Measurements from ENCODE around the gene AP2B1.

The AP2B1 gene

DNA sequence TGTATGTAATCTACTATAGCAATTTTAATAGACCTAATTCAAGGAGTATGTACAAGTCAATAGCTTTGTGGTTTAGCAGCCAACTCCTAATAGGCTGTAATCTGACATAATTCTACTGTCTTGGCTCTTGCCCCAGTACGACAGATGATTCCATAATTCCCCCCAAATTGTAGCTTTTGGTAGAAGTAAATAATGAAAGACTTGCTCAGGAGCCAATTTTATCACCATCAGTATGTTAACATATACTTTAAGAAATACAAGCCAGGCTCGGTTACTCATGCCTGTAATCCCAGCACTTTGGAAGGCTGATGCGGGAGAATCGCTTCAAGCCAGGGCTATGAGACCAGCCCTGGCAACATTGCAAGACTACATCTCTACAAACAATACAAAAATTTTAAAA is 53.9 kb downstream of the AP2B1 start:
- no peak for DNase-seq

GRCh38 chr17:35645923-35646322 is 58.8 kb downstream of the AP2B1 start:
- DNase-seq, result no peak

DNA sequence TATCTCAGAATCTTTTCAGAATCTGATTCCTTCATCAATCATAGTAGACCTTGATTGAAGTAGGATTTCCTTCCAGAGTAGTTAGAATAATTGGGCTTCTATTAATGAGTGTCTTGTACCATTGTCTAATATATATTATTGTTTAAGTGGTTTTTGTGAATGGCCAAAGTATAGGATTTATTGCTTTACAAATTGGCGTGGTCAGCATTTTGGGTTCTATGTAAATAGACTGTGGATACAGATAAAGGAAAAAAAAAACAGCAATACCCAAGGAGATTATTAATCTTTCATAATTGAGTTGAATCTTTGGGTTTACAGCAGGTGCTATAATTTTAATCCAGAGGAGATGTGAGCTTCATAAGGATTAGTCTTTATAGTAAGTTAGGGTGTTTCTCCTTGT is 64.3 kb downstream of the AP2B1 start:
- DNase-seq, result no peak

DNA sequence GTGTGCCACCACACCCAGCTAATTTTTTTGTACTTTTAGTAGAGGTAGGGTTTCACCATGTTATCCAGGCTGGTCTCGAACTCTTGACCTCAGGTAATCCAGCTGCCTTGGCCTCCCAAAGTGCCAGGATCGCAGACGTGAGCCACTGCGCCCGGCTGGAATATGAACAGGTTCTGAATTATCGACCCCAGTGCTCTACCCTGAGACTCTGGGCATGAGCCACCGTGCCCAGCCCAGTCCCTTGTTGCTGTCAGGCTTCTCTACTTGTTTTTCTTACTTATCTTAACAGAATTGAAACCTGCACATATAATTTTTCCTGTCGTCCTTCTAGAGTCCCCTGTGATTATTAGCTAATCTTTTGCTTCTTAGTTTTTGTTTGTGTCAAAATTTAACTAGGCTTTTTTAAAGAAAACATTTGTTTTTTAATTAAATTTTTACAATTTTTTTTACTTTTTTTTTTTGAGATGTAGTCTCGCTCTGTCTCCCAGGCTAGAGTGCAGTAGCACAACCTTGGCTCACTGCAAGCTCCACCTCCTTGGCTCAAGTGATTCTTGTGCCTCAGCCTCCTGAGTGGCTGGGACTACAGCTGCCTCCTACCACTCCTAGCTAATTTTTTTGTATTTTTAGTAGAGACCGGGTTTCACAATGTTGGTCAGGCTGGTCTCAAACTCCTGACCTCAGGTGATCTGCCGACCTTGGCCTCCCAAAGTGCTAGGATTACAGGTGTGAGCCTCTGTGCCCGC is 66.7 kb downstream of the AP2B1 start:
- no peak for DNase-seq

GRCh38 chr17:35655303-35655702 is 68.2 kb downstream of the AP2B1 start:
- no peak for DNase-seq

- no peak for DNase-seq
These were observed 73.8 kb downstream of the AP2B1 start for GRCh38 chr17:35660902-35661301.

DNA sequence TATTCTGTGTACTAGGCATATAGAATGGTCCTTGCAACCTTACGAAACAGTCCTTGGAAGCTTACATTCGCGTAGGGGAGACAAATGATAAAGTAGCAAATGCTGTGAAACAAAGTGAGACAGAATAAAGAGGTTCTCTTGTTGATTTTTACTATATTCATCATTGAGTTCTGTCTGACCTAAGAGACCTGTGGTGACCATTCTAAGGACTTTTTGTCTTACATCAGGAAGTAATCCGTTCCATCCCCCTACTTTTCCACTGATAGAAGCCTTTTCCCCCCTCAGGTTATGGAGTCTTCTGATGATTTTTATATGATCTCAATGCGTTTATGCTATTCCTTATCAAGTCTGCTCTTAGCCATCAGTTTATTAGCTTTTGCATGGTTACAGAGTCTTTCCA is 77.6 kb downstream of the AP2B1 start:
- no peak for DNase-seq

- DNase-seq, result no peak
These were observed 78.5 kb downstream of the AP2B1 start for GRCh38 chr17:35665662-35666061.

GRCh38 chr17:35666070-35666469 is 78.9 kb downstream of the AP2B1 start:
- no peak for DNase-seq

DNA sequence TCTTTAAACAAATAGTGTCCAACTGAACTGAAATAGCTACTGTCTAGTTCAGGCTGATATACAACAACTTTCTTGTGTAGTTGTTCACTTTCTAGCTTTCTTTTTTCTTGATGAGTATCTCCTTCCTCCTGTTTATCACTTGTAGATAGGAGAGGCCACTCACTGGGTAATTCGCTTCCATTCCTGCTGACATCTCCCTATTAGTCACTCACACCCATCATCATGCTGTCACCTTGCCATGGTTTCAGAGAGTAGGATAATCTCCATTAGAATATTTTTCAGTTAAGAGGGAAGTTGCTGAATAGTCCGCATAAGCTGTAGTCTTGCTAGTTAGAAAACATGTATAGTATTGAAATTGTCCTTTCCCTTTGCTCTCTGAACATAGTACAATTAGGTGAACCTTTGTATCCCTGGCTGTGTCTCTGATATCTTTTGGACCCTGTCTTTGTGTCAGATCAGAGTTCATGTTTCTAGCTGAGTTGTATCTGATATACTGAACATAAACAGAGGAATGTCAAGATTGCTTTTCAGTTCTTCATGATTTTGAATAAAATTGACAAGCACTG is 79.9 kb downstream of the AP2B1 start:
- no peak for DNase-seq

- DNase-seq, result no peak
These were observed 81.7 kb downstream of the AP2B1 start for GRCh38 chr17:35668802-35669201.

GRCh38 chr17:35674552-35674951 is 87.4 kb downstream of the AP2B1 start:
- DNase-seq, result no peak

DNA sequence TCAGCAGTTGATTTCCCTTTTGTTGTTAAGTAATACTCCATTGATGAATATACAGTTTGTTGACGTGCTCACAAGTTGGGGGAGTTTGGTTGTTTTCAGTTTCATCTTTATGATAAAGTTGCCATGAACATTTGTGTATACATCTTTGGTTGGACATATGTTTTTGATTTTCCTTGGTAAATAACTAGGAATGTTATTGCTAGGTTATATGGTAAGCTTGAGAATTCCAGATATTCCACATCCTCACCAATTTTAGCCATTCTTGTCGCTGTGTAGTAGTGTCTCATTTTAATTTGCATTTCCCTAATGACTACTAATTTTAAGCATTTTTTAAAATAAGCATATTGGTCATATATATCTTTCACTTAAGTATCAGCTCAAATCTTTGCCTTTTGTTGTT is 89.3 kb downstream of the AP2B1 start:
- DNase-seq, result no peak

- DNase-seq, result no peak
These were observed 92.0 kb downstream of the AP2B1 start for GRCh38 chr17:35679007-35679682.

DNA sequence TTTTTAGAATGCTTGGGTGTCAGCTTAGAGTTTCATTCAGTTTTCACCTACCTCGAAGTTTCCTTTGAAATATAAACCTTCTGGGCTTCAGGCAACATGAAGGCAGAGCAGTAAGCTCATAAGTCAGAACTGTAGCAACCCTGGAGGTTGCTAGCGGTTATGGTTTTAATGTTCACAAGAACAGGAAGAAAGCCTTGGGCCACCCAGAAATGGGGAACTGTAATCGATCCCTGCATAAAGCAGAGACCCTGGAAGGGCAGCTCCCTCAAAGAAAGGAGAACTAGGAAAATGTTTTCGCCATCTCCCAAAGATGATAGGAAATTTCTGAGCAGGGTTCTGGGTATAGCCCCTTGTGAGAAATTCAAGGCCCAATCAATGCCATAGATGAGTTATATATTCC is 96.5 kb downstream of the AP2B1 start:
- DNase-seq, result no peak

DNA sequence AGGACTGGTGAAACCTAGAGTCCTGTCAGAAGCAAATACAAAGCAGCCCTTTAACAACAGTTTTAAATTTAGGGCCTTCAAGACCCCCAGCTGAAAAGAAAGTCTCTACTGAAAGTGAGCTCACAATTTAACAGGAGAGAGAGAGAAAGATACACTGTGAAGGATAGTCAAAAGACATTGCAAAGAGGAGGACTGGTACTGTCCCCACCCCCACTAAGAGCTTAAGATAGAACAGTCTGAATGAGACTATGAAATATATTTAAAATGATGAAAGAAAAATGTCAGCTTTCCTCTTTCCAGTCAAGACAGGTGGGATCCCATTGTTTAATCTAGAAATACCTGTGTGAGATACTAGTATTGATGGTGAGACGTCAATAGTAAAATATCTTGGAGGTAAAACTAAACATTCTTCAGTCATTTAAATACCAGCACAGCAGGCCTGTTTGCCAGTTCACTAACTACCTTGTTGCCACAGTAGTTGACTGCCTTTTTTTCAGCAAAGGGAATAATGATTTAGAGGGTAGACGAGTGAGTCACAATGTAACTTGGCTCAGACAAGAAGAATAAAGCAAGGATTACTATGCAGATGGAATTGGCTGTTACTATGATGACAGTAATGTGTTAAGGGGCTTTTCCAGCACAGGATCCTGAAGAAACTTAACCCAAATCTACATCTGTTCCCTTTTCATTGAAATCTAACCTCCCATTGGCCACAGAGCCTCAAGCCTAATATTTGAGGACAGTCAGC is 97.1 kb downstream of the AP2B1 start:
- no peak for DNase-seq

DNA sequence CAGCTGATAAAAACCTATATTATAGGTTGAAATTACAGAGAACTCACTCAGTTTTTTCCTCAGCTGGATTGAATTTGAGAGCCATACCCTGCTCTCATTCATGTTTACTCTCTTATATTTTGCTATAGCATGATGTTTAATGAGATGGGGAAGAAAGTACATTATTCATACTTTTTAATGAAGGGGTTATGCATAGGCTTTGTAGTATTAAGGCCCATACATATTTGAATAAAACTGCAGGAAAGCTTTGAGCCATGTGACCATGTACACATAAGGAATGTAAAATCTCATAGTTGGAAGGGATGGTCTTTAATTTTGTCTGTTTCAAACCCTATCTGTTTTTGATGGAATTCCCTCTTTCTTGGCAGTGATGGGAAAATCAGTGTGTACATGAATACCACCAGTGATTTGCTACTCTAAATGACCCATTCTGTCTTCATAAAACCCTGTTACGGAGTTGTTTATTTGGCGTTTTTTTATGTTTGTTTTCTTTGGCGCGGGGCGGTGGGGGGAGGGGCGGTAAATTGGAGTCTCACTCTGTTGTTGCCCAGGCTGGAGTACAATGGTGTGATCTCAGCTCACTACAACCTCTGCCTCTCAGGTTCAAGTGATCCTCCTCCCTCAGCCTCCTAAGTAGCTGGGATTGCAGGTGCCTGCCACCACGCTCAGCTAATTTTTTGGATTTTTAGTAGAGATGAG is 105.5 kb downstream of the AP2B1 start:
- DNase-seq, result no peak

- DNase-seq, result no peak
These were observed 106.5 kb downstream of the AP2B1 start for GRCh38 chr17:35693662-35694061.

DNA sequence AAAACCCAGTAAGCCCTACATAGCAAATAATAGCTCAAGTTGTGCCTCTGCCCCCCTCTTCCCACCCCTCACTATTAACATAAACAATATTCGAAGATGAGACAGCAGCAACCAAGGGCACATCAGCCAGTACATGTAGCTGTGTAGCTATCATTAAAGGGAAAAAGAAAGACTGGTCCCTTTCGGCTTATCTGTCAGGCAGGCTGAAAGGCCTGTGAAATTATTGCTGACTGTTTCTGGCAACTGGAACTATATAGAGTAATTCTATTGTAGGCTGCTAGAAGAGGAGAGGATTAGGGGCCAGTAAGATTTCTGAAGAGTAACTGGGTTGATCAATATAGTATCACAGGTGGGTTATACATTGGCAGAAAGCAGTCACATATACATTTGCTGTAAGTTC is 107.8 kb downstream of the AP2B1 start:
- no peak for DNase-seq

DNA sequence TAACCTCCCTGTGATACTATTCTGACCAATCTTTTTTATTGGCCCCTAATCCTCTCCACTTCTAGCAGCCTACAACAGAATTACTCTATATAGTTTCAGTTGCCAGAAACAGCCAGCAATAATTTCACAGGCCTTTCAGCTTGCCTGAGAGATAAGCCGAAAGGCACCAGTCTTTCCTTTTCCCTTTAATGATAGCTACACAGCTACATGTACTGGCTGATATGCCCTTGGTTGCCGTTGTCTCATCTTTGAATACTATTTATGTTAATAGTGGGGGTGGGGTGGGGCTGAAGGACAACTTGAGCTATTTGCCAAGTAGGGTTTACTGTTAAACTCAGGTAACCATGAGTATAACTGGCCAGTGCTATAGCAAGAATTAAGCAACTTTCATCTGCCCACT is 108.5 kb downstream of the AP2B1 start:
- no peak for DNase-seq

- no peak for DNase-seq
These were observed 111.7 kb downstream of the AP2B1 start for GRCh38 chr17:35698800-35699199.

DNA sequence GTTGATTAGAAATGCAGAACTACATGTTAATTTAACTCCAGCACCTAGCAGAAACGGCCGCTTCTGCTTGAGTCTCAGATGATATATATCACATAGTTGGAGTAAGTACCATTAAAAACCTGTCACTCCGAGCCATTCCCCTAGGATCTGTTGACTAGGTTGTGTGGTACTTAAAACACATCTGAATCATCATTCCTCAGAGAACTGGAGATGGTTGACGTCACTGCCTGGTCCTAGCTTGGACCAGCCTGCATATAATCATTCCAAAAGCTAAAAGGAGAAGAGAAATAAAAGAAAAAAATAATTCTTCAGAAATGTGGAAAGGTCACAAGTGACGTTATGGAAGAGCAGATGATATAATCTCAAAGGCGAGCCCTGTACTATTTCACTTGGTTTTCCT is 113.0 kb downstream of the AP2B1 start:
- DNase-seq, result no peak

DNA sequence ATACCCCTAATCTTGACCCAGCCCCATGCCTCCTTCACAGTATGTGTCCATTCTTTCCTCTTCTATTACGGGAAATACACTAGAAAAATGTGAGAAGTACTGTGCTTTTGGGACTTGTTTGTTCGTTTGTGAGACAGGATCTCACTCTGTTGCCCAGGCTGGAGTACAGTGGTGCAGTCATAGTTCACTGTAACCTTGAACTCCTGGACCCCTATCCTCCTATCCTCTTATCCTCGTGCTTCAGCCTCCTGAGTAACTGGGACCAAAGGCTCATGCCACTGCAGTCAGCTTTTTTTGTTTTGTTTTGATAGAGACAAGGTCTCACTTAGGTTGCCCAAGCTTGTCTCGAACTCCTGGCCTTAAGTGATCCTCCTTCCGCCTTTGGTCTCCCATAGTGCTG is 114.4 kb downstream of the AP2B1 start:
- no peak for DNase-seq

All from T-helper 1 cell (primary cell).